Glutamatergic neuron (in vitro differentiated cells): Measurements from ENCODE around the gene CTAGE1. TPM values are rescaled to one million over a fixed set of nuclear protein-coding genes. Genes with fewer than 3 reads are reported as not detected.

ENCODE experiments used
- DNase-seq: peaks from one replicate; pipeline ENCODE4 v3.0.0; 2022
- H3K27ac Mint-ChIP-seq: one replicate; pipeline ENCODE4 v1.8.0; 2020; ENCODE audit warnings: mild to moderate bottlenecking, mixed read lengths, inconsistent platforms; ENCODE audit not compliant: unreplicated experiment
- H3K27me3 Mint-ChIP-seq: one replicate; pipeline ENCODE4 v1.8.0; 2020; ENCODE audit warnings: mild to moderate bottlenecking, moderate library complexity, mixed read lengths, inconsistent platforms; ENCODE audit not compliant: unreplicated experiment
- H3K36me3 Mint-ChIP-seq: one replicate; pipeline ENCODE4 v1.8.0; 2020; ENCODE audit warnings: mild to moderate bottlenecking, mixed read lengths, inconsistent platforms; ENCODE audit not compliant: unreplicated experiment
- H3K4me1 Mint-ChIP-seq: one replicate; pipeline ENCODE4 v1.8.0; 2020; ENCODE audit warnings: mild to moderate bottlenecking, low read depth, mixed read lengths, inconsistent platforms; ENCODE audit not compliant: unreplicated experiment
- H3K4me3 Mint-ChIP-seq: one replicate; pipeline ENCODE4 v1.8.0; 2020; ENCODE audit warnings: mild to moderate bottlenecking, mixed read lengths, inconsistent platforms; ENCODE audit not compliant: unreplicated experiment
- H3K9me3 Mint-ChIP-seq: one replicate; pipeline ENCODE4 v1.8.0; 2020; ENCODE audit warnings: mild to moderate bottlenecking, moderate library complexity, mixed read lengths, inconsistent platforms; ENCODE audit not compliant: unreplicated experiment
- CTCF ChIP-seq: fragments of 200-600 bp; sonication (generic); IDR thresholded peaks from one replicate; pipeline ENCODE4 v1.5.0; 2021; ENCODE audit not compliant: partially characterized antibody, unreplicated experiment
- total RNA-seq: library from RNA; stranded (reverse); fragmentation: NEBNext Ultra II Directional; extraction: Animal tissue kit (Norgen Biotek cat#: 25700); gene quantifications from one replicate; pipeline ENCODE4 v1.2.1, GENCODE V29; 2021; ENCODE audit not compliant: unreplicated experiment

CTAGE1 gene
- total RNA-seq, 1 donor from 2014 or later = not detected

- no peak for TF ChIP-seq CTCF
- H3K36me3 Mint-ChIP-seq = no peaks in the 10 kb centered on the region
- peaks cover 2% of the 10 kb centered on the region for H3K27me3 Mint-ChIP-seq
- DNase-seq = no peak
- H3K4me1 Mint-ChIP-seq = peaks cover 6% of the 10 kb centered on the region
- H3K4me3 Mint-ChIP-seq = no peak overlapping the region
- no peaks in the 10 kb centered on the region for H3K9me3 Mint-ChIP-seq
- H3K27ac Mint-ChIP-seq = no peak overlapping the region
Measured at GRCh38 chr18:22459491-22459890, 41.8 kb upstream of the CTAGE1 start.

- no peaks in the 10 kb centered on the region for H3K36me3 Mint-ChIP-seq
- H3K4me1 Mint-ChIP-seq = no peaks in the 10 kb centered on the region
- TF ChIP-seq CTCF = no peak
- H3K4me3 Mint-ChIP-seq = no peak overlapping the region
- H3K9me3 Mint-ChIP-seq = peaks cover 4% of the 10 kb centered on the region
- no peak for DNase-seq
- no peak overlapping the region for H3K27ac Mint-ChIP-seq
- peaks cover 2% of the 10 kb centered on the region for H3K27me3 Mint-ChIP-seq
Measured at GRCh38 chr18:22457524-22457923, 39.8 kb upstream of the CTAGE1 start.

GRCh38 chr18:22456547-22456946 lies 38.8 kb upstream of the CTAGE1 start:
- Mint-ChIP-seq H3K27ac (no peak overlapping the region), H3K27me3 (peaks cover 2% of the 10 kb centered on the region), H3K36me3 (no peaks in the 10 kb centered on the region), H3K9me3 (peaks cover 4% of the 10 kb centered on the region), H3K4me1 (no peaks in the 10 kb centered on the region), H3K4me3 (no peak overlapping the region)
- DNase-seq = no peak
- no peak for TF ChIP-seq CTCF

- no peak for TF ChIP-seq CTCF
- Mint-ChIP-seq H3K9me3 (peaks cover 4% of the 10 kb centered on the region), H3K4me1 (no peaks in the 10 kb centered on the region), H3K27me3 (peaks cover 2% of the 10 kb centered on the region), H3K4me3 (no peak overlapping the region), H3K27ac (no peak overlapping the region), H3K36me3 (no peaks in the 10 kb centered on the region)
- DNase-seq = no peak
Measured at GRCh38 chr18:22456116-22456480, 38.4 kb upstream of the CTAGE1 start.

- peaks cover 4% of the 10 kb centered on the region for H3K9me3 Mint-ChIP-seq
- H3K27me3 Mint-ChIP-seq = peaks cover 2% of the 10 kb centered on the region
- H3K27ac Mint-ChIP-seq = no peak overlapping the region
- TF ChIP-seq CTCF = no peak
- DNase-seq = no peak
- no peaks in the 10 kb centered on the region for H3K4me1 Mint-ChIP-seq
- no peaks in the 10 kb centered on the region for H3K36me3 Mint-ChIP-seq
- no peak overlapping the region for H3K4me3 Mint-ChIP-seq
Measured at GRCh38 chr18:22455425-22456115, 37.9 kb upstream of the CTAGE1 start.
